H1 (cell line): ENCODE measurements around the gene PPP2R3B. TPM values are rescaled to one million over a fixed set of nuclear protein-coding genes. Genes with fewer than 3 reads are reported as not detected.

Source experiments
- CTCF ChIA-PET: fragments of 300-600 bp; sonication (Branson Sonifier 250); formaldehyde crosslinking; loops from one replicate; lab custom pipeline; 2021; ENCODE audit not compliant: partially characterized antibody; lab: Charles Lee
- POLR2A ChIA-PET: fragments of 300-600 bp; sonication (Branson Sonifier 250); formaldehyde crosslinking; loops from one replicate; lab custom pipeline; 2021; ENCODE audit warnings: inconsistent platforms; ENCODE audit not compliant: partially characterized antibody; lab: Charles Lee
- DNase-seq, 2 experiments: peaks; one replicate each; pipeline versions ENCODE4 v3.0.0 to v3.0.0-alpha.2; 2010 to 2022; ENCODE audit warnings: low spot score in 2 of 2, low read depth in 1 of 2, mixed read lengths in 1 of 2
- FAIRE-seq: peaks from 2 replicates; lab custom pipeline; 2011; peaks lifted over from hg19 to GRCh38; lab: Jason Lieb, UNC
- H2AFZ ChIP-seq: 2 replicates; pipeline ENCODE4 v1.8.1; 2012; ENCODE audit warnings: low read length, inconsistent platforms
- H2AK5ac ChIP-seq: 2 replicates; pipeline ENCODE4 v1.6.1; 2013; ENCODE audit warnings: low read depth, low read length
- H2BK120ac ChIP-seq: replicated peaks from 2 replicates; pipeline ENCODE3; 2013; ENCODE audit warnings: low read depth, low read length, inconsistent platforms
- H2BK12ac ChIP-seq: 2 replicates; pipeline ENCODE4 v1.6.1; 2013; ENCODE audit warnings: low read depth, low read length
- H2BK15ac ChIP-seq: 2 replicates; pipeline ENCODE4 v1.6.1; 2013; ENCODE audit warnings: low read length
- H2BK20ac ChIP-seq: 2 replicates; pipeline ENCODE4 v1.6.1; 2013; ENCODE audit warnings: low read length
- H2BK5ac ChIP-seq: 2 replicates; pipeline ENCODE4 v1.6.1; 2013; ENCODE audit warnings: low read depth, low read length
- H3K14ac ChIP-seq: 2 replicates; pipeline ENCODE4 v1.6.1; 2013; ENCODE audit warnings: inconsistent platforms; ENCODE audit not compliant: insufficient read length
- H3K18ac ChIP-seq: 2 replicates; pipeline ENCODE4 v1.6.1; 2013; ENCODE audit warnings: low read length; ENCODE audit errors: extremely low read depth
- H3K23ac ChIP-seq: 2 replicates; pipeline ENCODE4 v1.6.1; 2013; ENCODE audit warnings: inconsistent platforms; ENCODE audit not compliant: insufficient read length
- H3K23me2 ChIP-seq: 2 replicates; pipeline ENCODE4 v1.6.1; 2013; ENCODE audit warnings: low read depth, low read length
- H3K27ac ChIP-seq: 2 replicates; pipeline ENCODE4 v1.6.1; 2011; ENCODE audit warnings: low read depth, low read length, inconsistent platforms
- H3K27me3 ChIP-seq, 4 experiments: replicated peaks in 1 of 4; 1 replicate in 1 of 4; 2 replicates in 3 of 4; pipeline versions ENCODE4 v1.6.1 to v1.8.1; 2011 to 2013; ENCODE audit warnings: low read length in 3 of 4, mild to moderate bottlenecking in 3 of 4, inconsistent platforms in 2 of 4, mixed read lengths in 2 of 4, moderate library complexity in 1 of 4; ENCODE audit not compliant: control insufficient read depth in 3 of 4, insufficient read depth in 3 of 4; ENCODE audit errors: extremely low read depth in 1 of 4
- H3K36me3 ChIP-seq, 4 experiments: 2 replicates each; pipeline versions ENCODE4 v1.6.1 to v1.8.1; 2011 to 2013; ENCODE audit warnings: mild to moderate bottlenecking in 4 of 4, low read length in 3 of 4, moderate library complexity in 2 of 4, control low read depth in 1 of 4, inconsistent platforms in 1 of 4; ENCODE audit not compliant: insufficient read depth in 4 of 4, control insufficient read depth in 2 of 4
- H3K4ac ChIP-seq: replicated peaks from 2 replicates; pipeline ENCODE3; 2013; ENCODE audit warnings: low read length, low read depth, mixed read lengths, inconsistent platforms; ENCODE audit not compliant: insufficient read length
- H3K4me1 ChIP-seq, 4 experiments: replicated peaks in 1 of 4; 1 replicate in 1 of 4; 2 replicates in 3 of 4; pipeline versions ENCODE4 v1.6.1 to v1.8.1; 2011 to 2013; ENCODE audit warnings: low read length in 3 of 4, inconsistent platforms in 2 of 4, mixed read lengths in 1 of 4; ENCODE audit not compliant: insufficient read depth in 4 of 4, control insufficient read depth in 3 of 4
- H3K4me2 ChIP-seq, 2 experiments: 2 replicates each; pipeline versions ENCODE4 v1.6.1 to v1.8.1; 2011 to 2013; ENCODE audit warnings: low read depth in 2 of 2, low read length in 2 of 2, control low read depth in 1 of 2, inconsistent platforms in 1 of 2, mild to moderate bottlenecking in 1 of 2; ENCODE audit not compliant: insufficient read depth in 1 of 2
- H3K4me3 ChIP-seq, 4 experiments: fragments of 200-600, 300-600 bp in 1 of 4; sonication (generic), shearing (Covaris generic), sonication (Bioruptor Twin) in 1 of 4; 2 replicates each; pipeline versions ENCODE4 v1.5.1 to v1.8.1; 2011 to 2016; ENCODE audit warnings: low read length in 4 of 4, low read depth in 3 of 4, control low read depth in 2 of 4, inconsistent platforms in 2 of 4, mild to moderate bottlenecking in 2 of 4, mixed read lengths in 1 of 4, moderate library complexity in 1 of 4; ENCODE audit not compliant: insufficient read depth in 2 of 4; ENCODE audit errors: extremely low read depth in 1 of 4
- H3K56ac ChIP-seq: replicated peaks from 2 replicates; pipeline ENCODE3; 2013; ENCODE audit warnings: low read depth, mild to moderate bottlenecking, mixed read lengths, low read length, inconsistent platforms; ENCODE audit not compliant: insufficient read length
- H3K79me1 ChIP-seq: 2 replicates; pipeline ENCODE4 v1.6.1; 2013; ENCODE audit warnings: low read depth, low read length, control low read depth
- H3K79me2 ChIP-seq, 2 experiments: 2 replicates each; pipeline versions ENCODE4 v1.6.1 to v1.8.1; 2012 to 2013; ENCODE audit warnings: low read length in 2 of 2, mild to moderate bottlenecking in 2 of 2, inconsistent platforms in 1 of 2; ENCODE audit not compliant: insufficient read depth in 2 of 2, control insufficient read depth in 1 of 2
- H3K9ac ChIP-seq, 4 experiments: replicated peaks in 1 of 4; 1 replicate in 1 of 4; 2 replicates in 3 of 4; pipeline versions ENCODE4 v1.6.1 to v1.8.1; 2011 to 2013; ENCODE audit warnings: low read depth in 3 of 4, low read length in 3 of 4, control low read depth in 2 of 4, mild to moderate bottlenecking in 2 of 4, moderate library complexity in 2 of 4, inconsistent platforms in 1 of 4; ENCODE audit errors: extremely low read depth in 1 of 4
- H3K9me3 ChIP-seq, 2 experiments: 2 replicates each; pipeline versions ENCODE4 v1.6.1 to v1.8.1; 2012 to 2013; ENCODE audit warnings: mild to moderate bottlenecking in 2 of 2, moderate library complexity in 2 of 2, control low read depth in 1 of 2, inconsistent platforms in 1 of 2, low read depth in 1 of 2, low read length in 1 of 2, mixed read lengths in 1 of 2; ENCODE audit not compliant: insufficient read depth in 2 of 2
- H4K20me1 ChIP-seq, 2 experiments: replicated peaks in 1 of 2; 2 replicates each; pipeline versions ENCODE3 to v1.8.1; 2011 to 2013; ENCODE audit warnings: inconsistent platforms in 2 of 2, low read length in 2 of 2, mild to moderate bottlenecking in 1 of 2; ENCODE audit not compliant: insufficient read depth in 2 of 2, control insufficient read depth in 1 of 2
- H4K5ac ChIP-seq: 2 replicates; pipeline ENCODE4 v1.6.1; 2013; ENCODE audit warnings: low read length, low read depth, mixed read lengths, inconsistent platforms; ENCODE audit not compliant: insufficient read length
- H4K8ac ChIP-seq: 2 replicates; pipeline ENCODE4 v1.8.0; 2013; ENCODE audit warnings: mild to moderate bottlenecking, moderate library complexity, low read length, inconsistent platforms; ENCODE audit not compliant: insufficient read depth; ENCODE audit errors: extremely low read depth
- H4K91ac ChIP-seq: replicated peaks from 2 replicates; pipeline ENCODE3; 2013; ENCODE audit warnings: low read length, mixed read lengths, inconsistent platforms; ENCODE audit not compliant: insufficient read length
- CHD1 ChIP-seq: IDR thresholded peaks from 2 replicates; pipeline ENCODE4 v1.6.1; 2012; ENCODE audit warnings: low read depth, low read length, improper control_type of control experiment
- RAD21 ChIP-seq, 2 experiments: IDR thresholded peaks in 1 of 2; conservative IDR thresholded peaks in 1 of 2; 2 replicates each; pipeline ENCODE4 v1.6.1; 2011; ENCODE audit warnings: low read depth in 2 of 2, low read length in 2 of 2, improper control_type of control experiment in 1 of 2, inconsistent platforms in 1 of 2, mild to moderate bottlenecking in 1 of 2, moderate library complexity in 1 of 2
- WGBS, 2 experiments: shearing (Covaris generic) in 1 of 2; methylation state at CpG; one replicate each; pipeline versions ENCODE4 v1.1.6 to v1.1.7; 2013 to 2015; ENCODE audit warnings: low lambda C conversion rate in 2 of 2, mixed read lengths in 2 of 2, inconsistent platforms in 1 of 2, low coverage in 1 of 2, missing lambda C conversion rate in 1 of 2; ENCODE audit not compliant: insufficient replicate concordance in 2 of 2, insufficient coverage in 1 of 2, insufficient read length in 1 of 2; ENCODE audit errors: extremely low coverage in 1 of 2, missing lambda C conversion rate in 1 of 2; 5-methylcytosine and 5-hydroxymethylcytosine counted together
- polyA plus RNA-seq, 7 experiments: library from polyadenylated mRNA; depleted of rRNA in 3 of 7; stranded (reverse) in 5 of 7; unstranded in 2 of 7; fragments of >200 nt in 5 of 7; fragments of 200-250 nt in 2 of 7; gene quantifications; 1 replicate in 5 of 7; 2 replicates in 1 of 7; 4 replicates in 1 of 7; pipeline versions ENCODE4 v1.2.1 to v1.2.3, GENCODE V29; 2011 to 2013; ENCODE audit warnings: missing spikeins in 2 of 7, mixed read lengths in 2 of 7
- total RNA-seq: library from RNA; stranded (reverse); fragmentation: NEBNext Ultra II Directional; extraction: Animal tissue kit (Norgen Biotek cat#: 25700); gene quantifications from 2 replicates; pipeline ENCODE4 v1.2.1, GENCODE V29; 2021
- TF ChIP-seq, protein P1 (sequence below), 3 experiments: IDR thresholded peaks; 1 replicate in 2 of 3; 2 replicates in 1 of 3; pipeline versions ENCODE4 v1.5.1 to v1.6.1; 2011; ENCODE audit warnings: low read length in 3 of 3, mild to moderate bottlenecking in 3 of 3, inconsistent platforms in 2 of 3, low read depth in 1 of 3, moderate library complexity in 1 of 3; ENCODE audit not compliant: insufficient read depth in 1 of 3; ENCODE audit errors: control extremely low read depth in 1 of 3

The PPP2R3B gene
- total and polyA plus RNA-seq, 2 of the 8 experiments (the other 6 are each of a cell fraction or from before 2014, with no cell fraction given) = 47.6 to 86.7 TPM

DNA sequence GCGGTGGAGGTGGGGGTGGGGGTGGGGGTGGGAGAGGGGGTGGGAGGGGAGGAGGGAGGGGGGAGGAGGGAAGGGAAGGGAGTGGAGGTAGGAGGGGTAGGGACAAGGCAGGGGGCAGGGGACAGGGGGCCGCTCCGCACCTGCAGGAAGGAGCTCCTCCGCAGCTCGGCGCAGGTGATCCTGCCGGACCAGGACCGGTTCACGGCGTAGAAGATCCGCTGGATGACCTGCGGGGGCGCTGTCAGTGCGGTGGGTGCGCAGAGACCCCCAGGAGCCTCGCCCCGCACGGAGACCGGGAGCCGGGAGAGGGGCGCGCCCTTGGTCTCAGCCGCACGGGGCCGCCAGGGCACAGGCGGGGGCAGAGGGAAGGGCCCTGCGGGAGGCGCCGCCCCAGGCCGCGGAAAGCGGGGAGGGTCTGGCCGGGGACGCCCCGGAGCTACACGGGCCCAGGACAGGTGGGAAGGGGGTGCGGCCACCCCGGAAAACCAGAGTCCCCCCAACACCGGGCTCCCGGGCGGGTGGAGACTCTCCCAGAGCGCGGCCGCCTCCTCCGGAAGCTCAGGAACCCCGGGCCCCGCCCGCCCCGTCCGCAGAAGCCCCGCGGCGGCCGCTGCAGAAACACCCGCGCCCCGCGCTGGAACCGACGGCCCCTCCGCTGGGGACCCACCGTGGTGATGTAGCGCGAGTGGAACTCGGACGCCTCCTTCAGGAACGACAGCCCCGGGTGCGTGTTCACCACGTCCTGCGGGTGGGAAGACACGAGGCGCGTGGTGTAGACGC is 40.5 kb downstream of the PPP2R3B start:
- Histone ChIP-seq H2BK120ac (no peak overlapping the region), H3K27ac (no peak overlapping the region), H2AK5ac (no peak overlapping the region), H3K36me3 (peaks cover 0 to 37% (median 5%) of the 10 kb centered on the region in 4 experiments; a peak in 6 of 8 replicates), H4K91ac (no peak overlapping the region), H3K27me3 (no peaks in the 10 kb centered on the region), H2BK15ac (no peak overlapping the region), H3K79me2 (peaks cover 0 to 25% of the 10 kb centered on the region in 2 experiments; a peak in 2 of 4 replicates), H3K4ac (no peak overlapping the region), H4K20me1 (peaks cover 5 to 9% of the 10 kb centered on the region in 2 experiments), H4K5ac (no peak overlapping the region), H2AFZ (no peak overlapping the region), H3K14ac (no peak overlapping the region), H3K79me1 (peaks cover 12% of the 10 kb centered on the region), H3K23ac (no peak overlapping the region), H3K4me2 (no peak overlapping the region), H2BK5ac (no peak overlapping the region), H3K4me3 (no peak overlapping the region), H2BK12ac (no peak overlapping the region), H3K23me2 (no peaks in the 10 kb centered on the region), H3K4me1 (no peaks in the 10 kb centered on the region; a peak in 1 of 7 replicates), H2BK20ac (no peak overlapping the region), H3K56ac (no peak overlapping the region), H4K8ac (no peak overlapping the region), H3K18ac (no peak overlapping the region), H3K9me3 (no peaks in the 10 kb centered on the region), H3K9ac (no peak overlapping the region)
- POLR2A ChIA-PET = no interaction called here
- TF ChIP-seq, protein P1, sequence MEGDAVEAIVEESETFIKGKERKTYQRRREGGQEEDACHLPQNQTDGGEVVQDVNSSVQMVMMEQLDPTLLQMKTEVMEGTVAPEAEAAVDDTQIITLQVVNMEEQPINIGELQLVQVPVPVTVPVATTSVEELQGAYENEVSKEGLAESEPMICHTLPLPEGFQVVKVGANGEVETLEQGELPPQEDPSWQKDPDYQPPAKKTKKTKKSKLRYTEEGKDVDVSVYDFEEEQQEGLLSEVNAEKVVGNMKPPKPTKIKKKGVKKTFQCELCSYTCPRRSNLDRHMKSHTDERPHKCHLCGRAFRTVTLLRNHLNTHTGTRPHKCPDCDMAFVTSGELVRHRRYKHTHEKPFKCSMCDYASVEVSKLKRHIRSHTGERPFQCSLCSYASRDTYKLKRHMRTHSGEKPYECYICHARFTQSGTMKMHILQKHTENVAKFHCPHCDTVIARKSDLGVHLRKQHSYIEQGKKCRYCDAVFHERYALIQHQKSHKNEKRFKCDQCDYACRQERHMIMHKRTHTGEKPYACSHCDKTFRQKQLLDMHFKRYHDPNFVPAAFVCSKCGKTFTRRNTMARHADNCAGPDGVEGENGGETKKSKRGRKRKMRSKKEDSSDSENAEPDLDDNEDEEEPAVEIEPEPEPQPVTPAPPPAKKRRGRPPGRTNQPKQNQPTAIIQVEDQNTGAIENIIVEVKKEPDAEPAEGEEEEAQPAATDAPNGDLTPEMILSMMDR (IDR thresholded peaks at IDR 0.05; ENCODE audit: control extremely low read depth in 1 of 3, insufficient read depth in 1 of 3, low read depth in 1 of 3, low read length in 3 of 3) = peak in 1 of 3 experiments; percentile 31; a peak in 2 of 4 replicates
- peak in 1 of 2 experiments; percentile 24; a peak in 1 of 4 replicates for TF ChIP-seq RAD21 (IDR thresholded peaks at IDR 0.05 in 1 of 2, conservative IDR thresholded peaks at IDR 0.05 in 1 of 2; ENCODE audit: low read depth in 2 of 2, low read length in 2 of 2)
- TF ChIP-seq CHD1 = no peak
- 98% methylated on average over 19 of the region's 75 CpGs; no CpG with 5 or more reads in 1 of the 2 experiments for WGBS, 2 experiments
- CTCF ChIA-PET = no interaction called here
- FAIRE-seq (no peak), DNase-seq (peak in 1 of 2 experiments; percentile 52)
